Mucosa of descending colon (tissue), 3 donors: ENCODE measurements around the gene KIF5C. TPM values are rescaled to one million over a fixed set of nuclear protein-coding genes. Genes with fewer than 3 reads are reported as not detected.

ENCODE experiments used
- ATAC-seq: fragments of 200-7000 bp; cut with Tn5 transposase; one replicate; pipeline ENCODE4 v1.9.1; 2020; ENCODE audit warnings: mild to moderate bottlenecking, moderate library complexity
- DNase-seq, 3 donors: peaks; one replicate each; pipeline ENCODE4 v3.0.0-alpha.2; 2020
- H3K36me3 ChIP-seq: fragments of 200-600 bp; one replicate; pipeline ENCODE4 v1.8.0; 2021; ENCODE audit warnings: low read depth, mild to moderate bottlenecking
- H3K4me1 ChIP-seq: fragments of 200-600 bp; one replicate; pipeline ENCODE4 v1.8.0; 2021; ENCODE audit warnings: low read depth, mild to moderate bottlenecking
- H3K4me3 ChIP-seq: fragments of 200-600 bp; one replicate; pipeline ENCODE4 v1.8.0; 2021; ENCODE audit warnings: mild to moderate bottlenecking
- H3K9me3 ChIP-seq: fragments of 200-600 bp; one replicate; pipeline ENCODE4 v1.8.0; 2021; ENCODE audit warnings: mild to moderate bottlenecking
- intact Hi-C, 2 donors: fragments of 100-400 bp; cut with DNase I in 1 of 2; cut with micrococcal nuclease in 1 of 2; formaldehyde crosslinking; loops; one replicate each; pipeline versions ENCODE4 v1.11.0 to v1.11.1; 2022; cut with DNase I, micrococcal nuclease
- total RNA-seq, 3 donors: library from RNA; stranded (reverse); fragmentation: NEBNext Ultra II Directional in 2 of 3; extraction: Animal tissue kit (Norgen Biotek cat#: 25700) in 2 of 3; gene quantifications; one replicate each; pipeline versions ENCODE4 v1.2.1 to v1.2.4, GENCODE V29; 2021 to 2023
- TF ChIP-seq, protein P1 (sequence below): fragments of 200-600 bp; IDR thresholded peaks from one replicate; pipeline ENCODE4 v1.8.0; 2022; ENCODE audit warnings: antibody characterized with exemption, mild to moderate bottlenecking
- donor health status: DM: no; HTN: no; CAD: no; lungs with moderate emphysema.
- donor health status: DM: no; HTN: no; CAD: no.
- donor health status: DM: no; HTN: yes; CAD: no.

The KIF5C gene
- total RNA-seq, 3 donors from 2014 or later: 1.5 to 11.0 (median 2.5) TPM

DNA sequence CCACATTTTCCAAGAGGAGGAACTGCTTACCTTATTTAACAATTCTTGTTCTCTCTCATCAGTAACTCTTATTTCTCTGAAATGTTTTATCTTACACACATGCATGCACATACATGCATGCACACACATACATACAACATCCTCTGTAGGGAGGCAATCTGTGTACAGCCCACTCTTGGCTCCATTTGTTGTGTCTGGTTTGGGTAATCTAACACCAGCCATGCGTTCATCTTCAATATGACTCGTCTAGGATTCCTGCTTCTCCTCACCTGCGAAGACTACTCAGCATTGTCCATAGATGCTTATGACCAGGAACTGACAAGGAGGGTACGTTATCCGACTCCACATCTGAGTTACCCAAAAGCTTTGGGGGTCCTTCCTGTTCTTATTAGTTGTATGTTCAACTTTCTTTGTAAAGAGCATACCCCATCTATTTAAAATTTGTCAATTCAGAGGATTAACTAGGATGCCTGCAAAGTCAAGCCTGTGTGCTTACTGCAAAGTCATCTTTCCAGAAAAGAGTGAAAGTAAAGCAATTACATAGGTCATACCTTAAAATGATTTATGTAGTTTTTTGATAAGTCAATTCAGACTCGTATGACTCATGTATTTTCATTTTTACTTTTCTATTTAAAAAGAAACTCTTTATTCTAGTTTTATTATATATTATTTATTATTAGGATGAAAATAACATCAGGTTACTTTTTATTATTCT, 181.7 kb downstream of the KIF5C start:
- no peaks in the 10 kb centered on the region for H3K4me1 ChIP-seq
- TF ChIP-seq, protein P1, sequence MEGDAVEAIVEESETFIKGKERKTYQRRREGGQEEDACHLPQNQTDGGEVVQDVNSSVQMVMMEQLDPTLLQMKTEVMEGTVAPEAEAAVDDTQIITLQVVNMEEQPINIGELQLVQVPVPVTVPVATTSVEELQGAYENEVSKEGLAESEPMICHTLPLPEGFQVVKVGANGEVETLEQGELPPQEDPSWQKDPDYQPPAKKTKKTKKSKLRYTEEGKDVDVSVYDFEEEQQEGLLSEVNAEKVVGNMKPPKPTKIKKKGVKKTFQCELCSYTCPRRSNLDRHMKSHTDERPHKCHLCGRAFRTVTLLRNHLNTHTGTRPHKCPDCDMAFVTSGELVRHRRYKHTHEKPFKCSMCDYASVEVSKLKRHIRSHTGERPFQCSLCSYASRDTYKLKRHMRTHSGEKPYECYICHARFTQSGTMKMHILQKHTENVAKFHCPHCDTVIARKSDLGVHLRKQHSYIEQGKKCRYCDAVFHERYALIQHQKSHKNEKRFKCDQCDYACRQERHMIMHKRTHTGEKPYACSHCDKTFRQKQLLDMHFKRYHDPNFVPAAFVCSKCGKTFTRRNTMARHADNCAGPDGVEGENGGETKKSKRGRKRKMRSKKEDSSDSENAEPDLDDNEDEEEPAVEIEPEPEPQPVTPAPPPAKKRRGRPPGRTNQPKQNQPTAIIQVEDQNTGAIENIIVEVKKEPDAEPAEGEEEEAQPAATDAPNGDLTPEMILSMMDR: no peak
- no peak overlapping the region for H3K4me3 ChIP-seq
- H3K36me3 ChIP-seq: no peaks in the 10 kb centered on the region
- no peak for ATAC-seq
- H3K9me3 ChIP-seq: no peaks in the 10 kb centered on the region
- intact Hi-C loops: no loop called here
- DNase-seq: no peak

DNA sequence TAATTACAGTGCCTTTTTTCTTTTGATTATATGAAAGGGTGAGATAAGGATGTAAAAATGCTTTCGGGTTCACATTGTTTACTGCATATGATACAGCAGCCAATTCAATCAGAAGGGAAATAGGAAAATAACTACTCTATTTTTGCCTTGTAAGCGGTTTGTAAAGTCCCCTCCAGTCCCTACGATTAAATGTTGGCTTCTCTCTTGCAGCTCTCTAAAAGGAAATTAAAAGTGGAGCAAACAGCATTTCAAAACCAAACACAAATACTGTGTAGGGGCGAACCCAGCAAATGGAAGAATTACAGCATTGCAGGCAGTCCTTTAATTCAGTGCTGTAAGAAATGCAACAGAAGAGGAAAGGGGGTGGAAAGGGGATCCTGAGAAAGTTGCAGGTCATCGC, 182.4 kb downstream of the KIF5C start:
- Histone ChIP-seq H3K4me1 (no peaks in the 10 kb centered on the region), H3K9me3 (no peaks in the 10 kb centered on the region), H3K36me3 (no peaks in the 10 kb centered on the region), H3K4me3 (no peak overlapping the region)
- intact Hi-C loops: no loop called here
- DNase-seq (no peak), ATAC-seq (no peak)
- TF ChIP-seq, protein P1: no peak

DNA sequence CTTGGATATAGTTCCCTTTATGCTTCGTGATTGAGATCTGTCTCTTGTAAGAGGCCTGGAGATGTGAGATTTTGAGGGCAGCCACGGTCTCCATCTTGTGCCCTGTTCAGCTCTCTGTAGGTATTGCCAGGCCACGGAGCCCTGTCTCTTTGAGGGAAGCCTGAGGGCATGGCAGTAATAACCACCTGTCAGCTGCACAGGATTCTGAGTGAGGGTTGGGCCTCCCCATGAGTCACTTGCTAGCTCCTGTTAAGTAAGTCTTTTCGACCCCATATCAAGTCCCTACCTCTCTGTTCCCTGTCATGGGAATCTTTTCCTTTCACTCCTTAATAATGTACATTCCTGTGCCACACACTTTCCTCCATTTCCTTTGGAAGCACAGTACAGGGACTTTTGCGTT, 183.9 kb downstream of the KIF5C start:
- intact Hi-C loops: no loop called here
- Histone ChIP-seq H3K36me3 (no peaks in the 10 kb centered on the region), H3K4me1 (peaks cover 9% of the 10 kb centered on the region), H3K9me3 (no peaks in the 10 kb centered on the region), H3K4me3 (no peak overlapping the region)
- TF ChIP-seq, protein P1: no peak
- ATAC-seq (no peak), DNase-seq (no peak)

DNA sequence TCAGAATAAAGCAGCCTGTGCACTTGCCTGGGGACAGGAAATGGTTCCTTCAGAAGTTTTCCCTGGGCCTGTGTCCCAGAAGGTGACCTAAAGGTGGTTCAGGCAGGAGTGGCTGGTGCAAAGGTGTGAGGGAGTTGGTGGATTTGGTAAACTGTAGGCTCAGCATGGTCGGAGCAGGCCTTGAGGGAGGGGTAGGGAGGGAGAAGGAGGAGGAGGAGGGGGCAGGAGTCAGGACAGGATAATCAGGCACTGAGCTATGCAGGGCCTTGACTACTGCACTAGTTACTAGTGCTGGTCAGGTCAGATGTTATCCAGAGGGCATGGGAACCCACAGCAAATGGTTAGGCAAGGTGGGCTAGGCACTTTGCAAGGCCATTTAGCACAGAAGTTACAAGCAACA, 184.8 kb downstream of the KIF5C start:
- intact Hi-C loops: no loop called here
- no peaks in the 10 kb centered on the region for H3K36me3 ChIP-seq
- H3K4me3 ChIP-seq: no peak overlapping the region
- TF ChIP-seq, protein P1: no peak
- ATAC-seq (no peak), DNase-seq (no peak)
- H3K9me3 ChIP-seq: no peaks in the 10 kb centered on the region
- H3K4me1 ChIP-seq: peaks cover 16% of the 10 kb centered on the region

DNA sequence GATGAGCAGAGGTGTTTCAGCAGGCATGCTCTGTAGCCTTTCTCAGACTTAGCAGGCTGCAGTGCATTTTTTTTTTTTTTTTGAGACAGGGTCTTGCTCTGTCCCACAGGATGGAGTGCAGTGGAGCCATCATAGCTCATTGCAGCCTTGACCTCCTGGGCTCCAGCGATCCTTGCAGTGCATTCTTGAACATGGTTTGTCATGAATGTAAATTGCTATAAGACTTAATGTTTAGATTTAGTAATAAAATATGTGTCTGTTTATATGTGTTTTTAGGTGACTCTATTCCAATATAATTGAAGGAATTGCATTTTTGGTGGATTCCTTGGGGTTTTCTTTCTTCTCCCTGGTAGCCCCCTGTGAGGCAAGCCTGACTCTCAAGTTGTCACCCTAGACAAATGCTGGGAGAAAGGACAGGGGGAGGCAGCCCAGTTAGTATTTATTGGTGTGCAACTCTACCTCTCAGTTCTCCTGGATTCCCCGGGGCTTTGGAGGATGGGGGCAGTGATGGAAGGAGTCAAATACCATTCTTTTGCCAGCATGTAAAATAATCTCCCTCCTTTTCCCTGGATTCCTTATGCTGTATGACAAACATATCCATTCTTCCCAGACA, 186.2 kb downstream of the KIF5C start:
- H3K9me3 ChIP-seq: no peaks in the 10 kb centered on the region
- DNase-seq: no peak
- TF ChIP-seq, protein P1: no peak
- no peak for ATAC-seq
- peaks cover 21% of the 10 kb centered on the region for H3K4me1 ChIP-seq
- no peaks in the 10 kb centered on the region for H3K36me3 ChIP-seq
- H3K4me3 ChIP-seq: no peak overlapping the region
- intact Hi-C loops: no loop called here
